Hematopoietic multipotent progenitor cell treated with erythropoietin and hydrocortisone succinate and interleukin-3 and kit ligand, for 4 days (in vitro differentiated cells): Measurements from ENCODE around the gene ZBTB7C.

Source experiments
- DNase-seq: peaks from one replicate; pipeline ENCODE4 v3.0.0-alpha.2; 2015

Gene ZBTB7C

DNA sequence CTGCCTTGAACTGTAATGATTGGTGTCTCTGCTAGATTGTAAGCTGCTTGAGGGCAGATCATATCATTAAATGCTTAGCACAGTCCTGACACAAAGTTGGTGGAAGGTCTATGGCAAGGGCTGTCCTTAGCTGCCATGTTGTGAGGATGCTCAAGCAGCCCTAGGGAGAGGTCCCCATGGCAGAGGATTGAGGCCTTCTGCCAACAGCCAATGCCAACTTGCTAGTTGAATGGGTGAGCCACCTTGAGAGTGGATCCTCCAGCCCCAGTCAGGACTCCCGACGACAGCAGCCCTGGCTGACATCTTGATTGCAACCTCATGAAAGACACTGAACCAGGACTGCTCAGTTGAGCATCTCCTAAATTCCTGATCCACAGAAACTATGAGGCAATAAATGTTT, 363.4 kb downstream of the ZBTB7C start:
- no peak for DNase-seq

GRCh38 chr18:48044944-48045343, 364.2 kb downstream of the ZBTB7C start:
- DNase-seq: no peak

DNA sequence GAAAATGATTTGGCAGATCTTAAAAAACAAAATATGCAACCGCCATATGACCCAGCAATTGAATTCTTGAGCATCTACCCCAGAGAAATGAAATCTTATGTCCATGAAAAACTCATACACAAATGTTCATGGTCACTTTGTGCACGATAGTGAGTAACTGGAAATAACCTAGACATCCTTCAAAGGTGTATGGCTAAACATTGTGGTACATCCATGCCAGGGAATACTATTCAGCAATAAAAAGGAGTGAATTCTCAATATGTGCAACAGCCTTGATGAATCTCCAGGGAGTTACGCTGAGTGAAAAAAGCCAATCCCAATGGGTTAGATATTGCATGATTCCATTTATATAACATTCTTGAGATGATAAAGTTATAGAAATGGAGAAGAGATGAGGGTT, 366.0 kb downstream of the ZBTB7C start:
- no peak for DNase-seq

DNA sequence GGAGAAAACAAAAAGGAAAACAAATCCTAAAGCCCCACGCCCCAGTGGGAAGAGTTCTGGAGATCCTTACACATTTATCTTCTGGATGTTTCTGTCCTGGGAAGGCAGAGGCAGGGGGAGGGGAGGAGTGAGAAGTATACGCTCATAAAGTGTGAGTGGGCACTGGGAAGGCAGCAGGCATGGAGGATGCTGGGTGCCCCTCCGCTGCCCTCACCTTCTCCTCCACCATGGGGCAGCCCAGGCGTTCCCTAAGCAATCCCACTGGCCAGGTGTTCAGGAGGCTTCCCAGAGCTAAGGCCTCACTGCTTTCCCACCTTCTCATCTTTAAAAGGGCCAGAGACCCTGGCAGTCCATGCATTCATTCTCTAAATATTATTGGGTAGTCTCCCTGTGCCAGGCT, 366.8 kb downstream of the ZBTB7C start:
- DNase-seq: no peak

- DNase-seq: no peak
These were observed 368.6 kb downstream of the ZBTB7C start for GRCh38 chr18:48040457-48041110.

DNA sequence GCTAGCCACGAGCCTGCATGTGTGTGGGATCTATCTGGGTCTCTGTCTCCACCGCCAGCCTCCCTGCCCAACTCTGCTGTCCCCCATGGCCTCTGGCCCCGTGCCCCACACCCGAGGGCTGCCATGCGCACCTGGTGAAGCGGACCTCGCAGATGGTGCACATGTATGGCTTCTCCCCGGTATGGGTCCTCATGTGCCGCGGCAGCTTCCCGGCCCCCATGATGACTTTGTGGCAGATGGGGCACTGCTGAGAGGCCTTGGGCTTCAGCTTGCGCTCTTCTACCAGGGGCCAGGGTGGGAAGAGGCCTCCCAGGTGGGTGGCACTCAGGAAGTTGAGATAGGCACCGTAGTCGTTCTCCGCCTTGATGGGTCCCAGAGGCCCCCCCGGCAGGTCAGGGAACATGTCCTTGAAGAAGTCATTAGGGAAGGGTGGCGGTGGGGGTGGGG, 369.4 kb downstream of the ZBTB7C start:
- no peak for DNase-seq

DNA sequence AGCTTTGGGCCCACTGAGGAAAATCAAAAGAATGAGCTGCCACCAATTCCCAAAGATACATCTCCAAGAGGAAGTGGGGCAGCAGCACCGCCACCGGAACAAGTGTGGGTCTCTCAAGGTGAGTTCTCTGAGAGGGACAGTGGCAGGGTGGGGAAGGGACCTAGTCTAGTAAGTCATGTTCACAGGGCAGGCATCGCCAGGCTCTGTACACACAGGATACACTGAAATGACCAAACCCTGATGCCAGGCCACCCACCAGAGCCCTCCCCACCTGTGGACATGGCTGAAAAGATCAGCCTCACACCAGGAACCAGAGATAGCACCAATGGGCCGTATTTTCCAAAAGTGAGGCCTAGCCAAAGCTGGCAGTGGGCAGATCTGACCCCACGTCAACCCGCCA, 370.5 kb downstream of the ZBTB7C start:
- no peak for DNase-seq

DNA sequence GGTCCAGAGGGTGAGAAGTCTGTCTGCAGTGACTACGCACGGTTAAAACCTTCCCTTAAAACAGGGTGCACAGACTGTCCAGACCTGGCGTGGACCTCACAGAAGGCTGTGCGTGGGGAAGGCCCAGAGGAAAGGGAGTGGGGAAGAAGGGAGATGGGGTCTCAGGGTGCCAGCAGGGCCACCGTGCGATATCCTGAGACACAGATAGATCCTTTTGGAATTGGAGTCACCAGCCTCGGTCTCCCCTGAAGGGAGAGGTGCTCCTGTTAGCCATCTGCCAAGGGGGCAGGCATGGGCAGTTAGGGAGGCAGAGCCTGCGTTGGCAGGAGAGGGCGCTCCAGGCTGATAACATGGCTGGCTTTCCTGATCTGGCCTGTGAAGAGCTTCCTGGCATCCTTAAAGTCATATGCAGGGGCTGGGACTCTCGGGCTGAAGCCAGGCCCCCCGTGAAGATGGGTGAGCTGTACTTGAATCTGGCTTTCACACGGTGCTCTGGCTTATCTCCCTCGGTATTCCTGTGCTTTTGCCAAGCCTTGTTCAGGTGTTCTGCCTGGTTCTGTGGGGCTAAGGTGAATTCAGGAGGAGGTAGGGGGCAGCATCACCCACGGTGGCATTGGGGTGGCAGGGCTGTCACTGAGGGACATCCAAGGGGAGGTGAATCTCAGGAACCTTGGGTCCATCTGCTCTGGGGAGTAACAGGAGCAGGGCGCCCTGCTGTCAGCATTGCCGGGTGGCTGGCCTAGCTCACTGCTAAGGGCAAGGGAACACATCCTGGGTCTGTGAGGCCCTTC, 371.5 kb downstream of the ZBTB7C start:
- DNase-seq: peak; percentile 15

GRCh38 chr18:48036641-48037421, 372.4 kb downstream of the ZBTB7C start:
- no peak for DNase-seq

GRCh38 chr18:48036226-48036625, 373.0 kb downstream of the ZBTB7C start:
- no peak for DNase-seq

- no peak for DNase-seq
These were observed 373.7 kb downstream of the ZBTB7C start for GRCh38 chr18:48035556-48035860.

DNA sequence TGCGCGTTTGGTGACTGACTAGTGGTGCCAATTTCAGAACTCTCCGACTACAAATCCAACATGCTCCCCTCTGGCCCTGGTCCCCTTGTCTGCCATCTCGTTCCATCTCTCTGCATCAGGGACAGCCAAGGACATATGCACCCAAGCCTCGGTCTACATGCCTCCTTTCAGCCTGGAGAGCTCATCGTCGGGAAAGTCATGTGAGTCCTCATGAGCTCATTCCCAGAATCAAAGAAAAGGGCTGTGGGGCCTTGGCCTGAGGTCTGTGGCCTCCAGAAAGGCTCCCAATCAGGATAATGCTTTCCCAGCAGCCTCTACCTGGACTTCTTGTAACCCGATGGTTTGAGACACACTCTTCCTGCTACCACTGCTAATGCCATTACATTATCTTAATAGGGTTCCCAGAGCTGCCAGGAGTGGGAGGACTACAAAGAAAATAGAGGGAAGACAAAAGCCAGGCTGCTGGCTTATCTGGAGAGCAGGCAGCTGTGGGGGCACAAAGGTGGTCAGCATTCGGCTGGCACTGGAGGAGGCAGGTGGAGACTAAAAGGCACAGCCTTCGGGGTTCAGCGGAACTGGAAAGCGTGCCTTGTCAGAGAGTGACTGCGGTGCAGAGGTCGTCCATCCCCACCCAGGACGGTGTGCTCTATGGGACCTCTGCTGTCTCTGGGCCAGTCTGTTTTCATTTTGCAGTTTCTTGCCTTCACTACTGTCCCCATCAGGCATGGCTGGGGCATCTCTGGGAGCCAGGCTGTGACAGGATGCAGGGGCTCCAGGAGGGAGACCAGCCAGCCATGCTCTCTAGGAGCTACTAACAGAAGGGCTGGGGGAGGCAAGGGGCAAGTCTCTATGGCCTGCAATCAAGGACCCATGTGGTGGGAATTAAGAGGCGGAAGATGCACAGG, 374.3 kb downstream of the ZBTB7C start:
- no peak for DNase-seq

DNA sequence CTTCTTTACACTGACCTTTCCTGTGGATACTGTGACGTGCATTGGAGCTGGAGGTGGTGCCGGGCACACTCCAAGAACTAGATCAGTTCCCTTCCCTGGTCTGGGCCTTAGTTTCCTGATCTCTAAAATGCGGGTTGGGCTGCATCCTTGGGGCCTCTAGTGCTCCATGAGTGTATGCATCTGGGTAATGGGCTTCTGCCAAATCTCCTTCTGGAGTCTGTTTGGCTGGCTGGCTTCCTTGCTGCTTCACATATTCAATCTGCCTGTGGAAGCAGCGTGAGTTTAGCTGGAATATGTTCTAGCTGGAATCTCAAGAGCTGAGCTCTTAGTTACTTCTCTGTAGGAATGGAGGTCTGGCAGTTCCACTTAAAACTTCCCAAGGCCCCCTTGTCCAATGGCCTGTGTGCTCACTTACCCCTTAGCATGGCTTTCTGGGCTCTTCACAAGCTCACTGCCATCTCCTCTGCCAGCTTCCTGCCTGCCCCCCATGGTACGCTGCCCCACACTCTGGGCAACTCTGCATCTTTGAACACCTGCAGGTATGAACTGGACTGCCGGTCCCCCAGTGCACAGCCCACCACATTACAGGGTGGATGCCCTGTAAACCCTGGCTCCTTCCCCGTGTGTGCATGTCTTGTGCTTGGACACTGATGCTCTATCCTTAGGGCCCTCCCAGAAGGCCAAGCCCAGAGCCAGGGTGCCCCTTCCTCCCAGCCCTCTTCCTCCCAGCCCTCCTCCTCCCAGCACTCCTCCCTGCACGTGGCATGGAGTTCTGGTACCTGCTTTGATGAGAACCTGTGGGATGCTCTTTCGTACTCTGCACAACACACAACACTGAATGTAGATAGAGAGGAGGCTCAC, 375.2 kb downstream of the ZBTB7C start:
- no peak for DNase-seq

DNA sequence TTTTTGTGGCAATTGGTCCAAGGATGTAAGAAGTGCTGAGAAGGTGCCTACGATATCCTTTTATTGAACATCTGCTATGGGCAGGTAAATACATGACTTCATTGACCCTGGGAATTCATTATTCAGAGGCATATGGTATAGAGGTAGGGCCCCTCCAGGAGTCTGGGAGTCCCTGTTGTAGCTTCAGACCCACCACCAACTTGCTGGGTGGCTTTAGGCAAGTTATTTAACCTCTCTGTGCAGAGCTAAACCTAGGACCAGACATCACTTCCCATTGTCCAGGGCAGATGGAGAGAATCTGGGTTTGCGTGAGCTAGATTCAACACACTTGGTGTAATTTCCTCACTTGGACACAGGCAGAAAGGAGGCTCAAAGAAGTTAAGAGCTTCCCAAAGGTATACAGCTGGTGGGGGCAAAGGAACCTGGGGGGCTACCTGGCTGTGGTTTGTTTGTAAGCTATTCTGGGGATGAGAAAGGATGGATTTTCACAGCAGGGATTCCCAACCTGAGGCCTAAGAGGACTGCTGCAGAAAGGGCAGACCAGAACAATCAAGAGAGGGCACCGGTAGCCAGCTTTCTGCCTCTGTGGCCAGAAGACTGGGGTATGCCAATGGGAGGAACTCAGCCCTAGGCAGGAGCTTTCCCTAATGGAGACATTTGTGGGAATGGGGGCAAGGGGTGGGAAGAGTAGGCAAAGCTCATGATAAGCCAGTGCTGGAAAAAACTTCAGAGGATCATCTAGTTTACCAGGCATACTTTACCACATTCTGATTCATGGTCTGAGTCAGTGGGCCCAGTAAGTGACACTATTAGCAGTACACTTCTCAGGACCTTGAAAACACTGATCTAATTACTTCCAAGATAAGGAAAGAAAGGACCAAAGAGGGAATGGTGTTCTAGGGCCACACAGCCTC, 376.1 kb downstream of the ZBTB7C start:
- DNase-seq: no peak

GRCh38 chr18:48031641-48032040, 377.5 kb downstream of the ZBTB7C start:
- no peak for DNase-seq

GRCh38 chr18:48030616-48031480, 378.3 kb downstream of the ZBTB7C start:
- DNase-seq: peak; percentile 53

GRCh38 chr18:48029296-48029986, 379.7 kb downstream of the ZBTB7C start:
- no peak for DNase-seq

DNA sequence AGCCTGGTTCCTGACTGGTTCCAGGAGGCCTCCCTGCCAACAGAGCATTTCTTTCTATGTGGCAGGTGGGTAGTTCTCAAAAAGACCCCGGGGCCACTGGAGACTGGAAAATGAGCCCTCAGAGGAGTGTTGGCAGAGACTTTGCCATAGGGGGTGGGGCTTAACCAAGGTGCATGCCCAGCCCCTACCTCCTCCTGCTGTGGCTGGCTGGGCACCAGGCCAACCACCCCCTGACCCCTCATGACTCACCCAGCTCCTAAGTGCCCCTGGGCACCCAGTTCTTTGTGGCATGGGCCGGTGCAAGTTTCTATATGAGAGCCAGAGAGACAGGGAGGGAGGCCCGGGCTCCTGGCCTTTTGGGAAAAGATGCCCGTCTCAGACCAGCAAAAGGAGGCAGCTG, 380.5 kb downstream of the ZBTB7C start:
- DNase-seq: no peak

- no peak for DNase-seq
These were observed 381.1 kb downstream of the ZBTB7C start for GRCh38 chr18:48028081-48028480.
